ENCODE data around the gene SH3PXD2A. TPM values are rescaled to one million over a fixed set of nuclear protein-coding genes. Genes with fewer than 3 reads are reported as not detected.

Gene SH3PXD2A
- total and polyA plus RNA-seq, 10 of the 15 experiments (the other 5 are each of a cell fraction or from before 2014, with no cell fraction given), result 0.63 to 14.0 (median 4.4) TPM

DNA sequence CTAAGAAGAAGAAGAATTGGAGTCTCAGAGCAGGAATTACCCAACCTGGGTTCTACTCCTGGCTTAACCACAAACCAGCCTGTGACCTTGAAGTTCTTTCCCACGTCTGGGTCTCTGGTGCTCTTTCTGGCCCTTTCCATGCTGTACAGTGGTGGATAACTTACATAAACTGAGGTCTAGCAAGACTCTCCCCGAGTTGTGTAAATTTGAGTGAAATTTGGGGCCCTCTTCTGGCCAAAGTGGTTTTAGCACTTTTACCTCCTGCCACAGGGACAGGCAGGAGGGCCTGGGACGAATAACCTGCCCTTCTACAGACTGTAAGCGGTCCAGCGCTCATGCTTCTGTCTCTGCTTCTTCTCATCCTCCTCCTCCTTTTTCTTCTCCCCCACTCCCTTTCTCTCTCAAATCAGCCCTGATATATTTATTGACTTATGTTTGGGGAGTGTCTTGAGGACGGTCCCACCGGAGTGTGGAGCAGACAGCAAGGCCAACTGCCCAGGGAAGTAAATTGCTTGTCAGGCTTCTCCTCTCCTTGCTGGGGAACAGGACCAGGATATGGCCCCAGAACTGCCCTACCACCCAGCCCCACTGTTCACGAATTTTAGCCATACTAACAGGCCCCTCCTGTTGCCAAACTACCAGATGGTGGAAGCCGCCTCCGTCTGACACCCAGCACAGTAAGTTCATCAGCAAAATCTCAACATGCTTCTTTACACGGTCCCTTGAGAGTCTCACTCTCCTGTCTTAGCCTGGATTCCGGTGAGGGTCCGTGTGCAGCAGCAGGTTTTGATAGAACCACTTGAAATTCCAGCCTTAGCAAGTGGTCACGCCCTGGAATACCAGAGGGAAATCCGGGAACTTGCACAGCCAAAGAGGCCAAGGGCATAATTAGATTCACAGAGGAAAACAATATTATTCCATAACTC, 4.0 kb upstream of the SH3PXD2A start (continued):
- no peak for TF ChIP-seq MTA2 (IDR thresholded peaks at IDR 0.05; ENCODE audit: low read depth)
- TF ChIP-seq, protein P1, sequence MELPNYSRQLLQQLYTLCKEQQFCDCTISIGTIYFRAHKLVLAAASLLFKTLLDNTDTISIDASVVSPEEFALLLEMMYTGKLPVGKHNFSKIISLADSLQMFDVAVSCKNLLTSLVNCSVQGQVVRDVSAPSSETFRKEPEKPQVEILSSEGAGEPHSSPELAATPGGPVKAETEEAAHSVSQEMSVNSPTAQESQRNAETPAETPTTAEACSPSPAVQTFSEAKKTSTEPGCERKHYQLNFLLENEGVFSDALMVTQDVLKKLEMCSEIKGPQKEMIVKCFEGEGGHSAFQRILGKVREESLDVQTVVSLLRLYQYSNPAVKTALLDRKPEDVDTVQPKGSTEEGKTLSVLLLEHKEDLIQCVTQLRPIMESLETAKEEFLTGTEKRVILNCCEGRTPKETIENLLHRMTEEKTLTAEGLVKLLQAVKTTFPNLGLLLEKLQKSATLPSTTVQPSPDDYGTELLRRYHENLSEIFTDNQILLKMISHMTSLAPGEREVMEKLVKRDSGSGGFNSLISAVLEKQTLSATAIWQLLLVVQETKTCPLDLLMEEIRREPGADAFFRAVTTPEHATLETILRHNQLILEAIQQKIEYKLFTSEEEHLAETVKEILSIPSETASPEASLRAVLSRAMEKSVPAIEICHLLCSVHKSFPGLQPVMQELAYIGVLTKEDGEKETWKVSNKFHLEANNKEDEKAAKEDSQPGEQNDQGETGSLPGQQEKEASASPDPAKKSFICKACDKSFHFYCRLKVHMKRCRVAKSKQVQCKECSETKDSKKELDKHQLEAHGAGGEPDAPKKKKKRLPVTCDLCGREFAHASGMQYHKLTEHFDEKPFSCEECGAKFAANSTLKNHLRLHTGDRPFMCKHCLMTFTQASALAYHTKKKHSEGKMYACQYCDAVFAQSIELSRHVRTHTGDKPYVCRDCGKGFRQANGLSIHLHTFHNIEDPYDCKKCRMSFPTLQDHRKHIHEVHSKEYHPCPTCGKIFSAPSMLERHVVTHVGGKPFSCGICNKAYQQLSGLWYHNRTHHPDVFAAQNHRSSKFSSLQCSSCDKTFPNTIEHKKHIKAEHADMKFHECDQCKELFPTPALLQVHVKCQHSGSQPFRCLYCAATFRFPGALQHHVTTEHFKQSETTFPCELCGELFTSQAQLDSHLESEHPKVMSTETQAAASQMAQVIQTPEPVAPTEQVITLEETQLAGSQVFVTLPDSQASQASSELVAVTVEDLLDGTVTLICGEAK (IDR thresholded peaks at IDR 0.05; ENCODE audit: borderline replicate concordance), result no peak
- TF ChIP-seq RCOR1 (conservative IDR thresholded peaks at IDR 0.05; ENCODE audit: low read depth, low read length), result no peak
- TF ChIP-seq, protein P2, sequence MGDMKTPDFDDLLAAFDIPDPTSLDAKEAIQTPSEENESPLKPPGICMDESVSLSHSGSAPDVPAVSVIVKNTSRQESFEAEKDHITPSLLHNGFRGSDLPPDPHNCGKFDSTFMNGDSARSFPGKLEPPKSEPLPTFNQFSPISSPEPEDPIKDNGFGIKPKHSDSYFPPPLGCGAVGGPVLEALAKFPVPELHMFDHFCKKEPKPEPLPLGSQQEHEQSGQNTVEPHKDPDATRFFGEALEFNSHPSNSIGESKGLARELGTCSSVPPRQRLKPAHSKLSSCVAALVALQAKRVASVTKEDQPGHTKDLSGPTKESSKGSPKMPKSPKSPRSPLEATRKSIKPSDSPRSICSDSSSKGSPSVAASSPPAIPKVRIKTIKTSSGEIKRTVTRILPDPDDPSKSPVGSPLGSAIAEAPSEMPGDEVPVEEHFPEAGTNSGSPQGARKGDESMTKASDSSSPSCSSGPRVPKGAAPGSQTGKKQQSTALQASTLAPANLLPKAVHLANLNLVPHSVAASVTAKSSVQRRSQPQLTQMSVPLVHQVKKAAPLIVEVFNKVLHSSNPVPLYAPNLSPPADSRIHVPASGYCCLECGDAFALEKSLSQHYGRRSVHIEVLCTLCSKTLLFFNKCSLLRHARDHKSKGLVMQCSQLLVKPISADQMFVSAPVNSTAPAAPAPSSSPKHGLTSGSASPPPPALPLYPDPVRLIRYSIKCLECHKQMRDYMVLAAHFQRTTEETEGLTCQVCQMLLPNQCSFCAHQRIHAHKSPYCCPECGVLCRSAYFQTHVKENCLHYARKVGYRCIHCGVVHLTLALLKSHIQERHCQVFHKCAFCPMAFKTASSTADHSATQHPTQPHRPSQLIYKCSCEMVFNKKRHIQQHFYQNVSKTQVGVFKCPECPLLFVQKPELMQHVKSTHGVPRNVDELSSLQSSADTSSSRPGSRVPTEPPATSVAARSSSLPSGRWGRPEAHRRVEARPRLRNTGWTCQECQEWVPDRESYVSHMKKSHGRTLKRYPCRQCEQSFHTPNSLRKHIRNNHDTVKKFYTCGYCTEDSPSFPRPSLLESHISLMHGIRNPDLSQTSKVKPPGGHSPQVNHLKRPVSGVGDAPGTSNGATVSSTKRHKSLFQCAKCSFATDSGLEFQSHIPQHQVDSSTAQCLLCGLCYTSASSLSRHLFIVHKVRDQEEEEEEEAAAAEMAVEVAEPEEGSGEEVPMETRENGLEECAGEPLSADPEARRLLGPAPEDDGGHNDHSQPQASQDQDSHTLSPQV (IDR thresholded peaks at IDR 0.05), result no peak; the same call in 1 of the 2 replicates
- TF ChIP-seq SMC3 (IDR thresholded peaks at IDR 0.05; ENCODE audit: borderline replicate concordance, low read length), result peak; percentile 81
- no peak for TF ChIP-seq ZNF622 (IDR thresholded peaks at IDR 0.05)

All from GM12878 (cell line).